H9 (cell line): ENCODE data around the gene OGA. TPM values are rescaled to one million over a fixed set of nuclear protein-coding genes. Genes with fewer than 3 reads are reported as not detected.
"Not testable (repeated sequence)": the region's sequence is repeated elsewhere in the genome, so short reads cannot be mapped to it uniquely, and the experiment has no call there.

Source experiments
- DNase-seq: peaks from one replicate; pipeline ENCODE4 v3.0.0-alpha.2; 2017
- H2AFZ ChIP-seq: one replicate; pipeline ENCODE4 v1.6.1; 2013; ENCODE audit warnings: mild to moderate bottlenecking, low read length, control low read depth, moderate library complexity
- H2AK5ac ChIP-seq: 2 replicates; pipeline ENCODE4 v1.6.1; 2013; ENCODE audit warnings: low read length, control low read depth, mixed read lengths; ENCODE audit not compliant: insufficient read length
- H2BK120ac ChIP-seq: one replicate; pipeline ENCODE4 v1.6.1; 2013; ENCODE audit warnings: low read depth, mild to moderate bottlenecking, low read length, control low read depth, inconsistent platforms; ENCODE audit not compliant: poor library complexity, severe bottlenecking
- H2BK12ac ChIP-seq: 2 replicates; pipeline ENCODE4 v1.6.1; 2013; ENCODE audit warnings: low read length, control low read depth, mixed read lengths, low read depth; ENCODE audit not compliant: insufficient read length
- H2BK15ac ChIP-seq: 2 replicates; pipeline ENCODE4 v1.6.1; 2013; ENCODE audit warnings: low read depth, low read length, control low read depth
- H2BK20ac ChIP-seq: one replicate; pipeline ENCODE4 v1.6.1; 2013; ENCODE audit warnings: low read depth, mild to moderate bottlenecking, low read length, control low read depth, inconsistent platforms; ENCODE audit not compliant: poor library complexity, severe bottlenecking
- H2BK5ac ChIP-seq: 2 replicates; pipeline ENCODE4 v1.6.1; 2013; ENCODE audit warnings: low read length, control low read depth, mixed read lengths; ENCODE audit not compliant: insufficient read length
- H3K14ac ChIP-seq: 2 replicates; pipeline ENCODE4 v1.6.1; 2013; ENCODE audit warnings: low read length, control low read depth; ENCODE audit not compliant: insufficient read depth
- H3K18ac ChIP-seq: 2 replicates; pipeline ENCODE4 v1.6.1; 2013; ENCODE audit warnings: low read depth, mild to moderate bottlenecking, mixed read lengths, low read length, control low read depth; ENCODE audit not compliant: insufficient read length
- H3K23ac ChIP-seq: 2 replicates; pipeline ENCODE4 v1.6.1; 2013; ENCODE audit warnings: low read length, control low read depth, mixed read lengths, low read depth; ENCODE audit not compliant: insufficient read length
- H3K23me2 ChIP-seq: 2 replicates; pipeline ENCODE4 v1.6.1; 2013; ENCODE audit warnings: low read depth, mild to moderate bottlenecking, mixed read lengths, low read length, control low read depth; ENCODE audit not compliant: insufficient read length, poor library complexity, severe bottlenecking
- H3K27ac ChIP-seq: 2 replicates; pipeline ENCODE4 v1.5.1; 2013; ENCODE audit warnings: low read length, control low read depth, mixed read lengths, low read depth; ENCODE audit not compliant: insufficient read length
- H3K27me3 ChIP-seq: 2 replicates; pipeline ENCODE4 v1.6.1; 2013; ENCODE audit warnings: low read length, control low read depth, inconsistent platforms; ENCODE audit not compliant: insufficient read depth
- H3K4ac ChIP-seq: 2 replicates; pipeline ENCODE4 v1.6.1; 2013; ENCODE audit warnings: low read depth, mild to moderate bottlenecking, control low read depth, inconsistent platforms, low read length, moderate library complexity
- H3K4me1 ChIP-seq: 2 replicates; pipeline ENCODE4 v1.6.1; 2013; ENCODE audit warnings: low read length, control low read depth, inconsistent platforms; ENCODE audit not compliant: insufficient read depth
- H3K4me2 ChIP-seq: 2 replicates; pipeline ENCODE4 v1.6.1; 2013; ENCODE audit warnings: low read length, control low read depth, mixed read lengths; ENCODE audit not compliant: insufficient read length, insufficient read depth
- H3K56ac ChIP-seq: 2 replicates; pipeline ENCODE4 v1.6.1; 2013; ENCODE audit warnings: low read depth, mild to moderate bottlenecking, mixed read lengths, low read length, control low read depth; ENCODE audit not compliant: insufficient read length
- H3K79me1 ChIP-seq: 2 replicates; pipeline ENCODE4 v1.6.1; 2013; ENCODE audit warnings: low read depth, mild to moderate bottlenecking, moderate library complexity, low read length, control low read depth, inconsistent platforms; ENCODE audit not compliant: insufficient read depth, poor library complexity, severe bottlenecking
- H3K79me2 ChIP-seq: 2 replicates; pipeline ENCODE4 v1.6.1; 2013; ENCODE audit warnings: low read length, control low read depth, inconsistent platforms; ENCODE audit not compliant: insufficient read depth
- H3K9ac ChIP-seq: 2 replicates; pipeline ENCODE4 v1.6.1; 2013; ENCODE audit warnings: low read length, control low read depth, mixed read lengths; ENCODE audit not compliant: insufficient read length; ENCODE audit errors: extremely low read depth
- H3K9me3 ChIP-seq: one replicate; pipeline ENCODE4 v1.6.1; 2013; ENCODE audit warnings: low read depth, low read length, inconsistent platforms; ENCODE audit not compliant: control insufficient read depth
- H3T11ph ChIP-seq: one replicate; pipeline ENCODE4 v1.6.1; 2013; ENCODE audit warnings: mild to moderate bottlenecking, low read length, control low read depth, inconsistent platforms
- H4K20me1 ChIP-seq: one replicate; pipeline ENCODE4 v1.6.1; 2013; ENCODE audit not compliant: control insufficient read depth, insufficient read length, insufficient read depth
- H4K5ac ChIP-seq: 2 replicates; pipeline ENCODE4 v1.6.1; 2013; ENCODE audit warnings: low read depth, mild to moderate bottlenecking, mixed read lengths, low read length, control low read depth; ENCODE audit not compliant: insufficient read length
- H4K8ac ChIP-seq: replicated peaks from 2 replicates; pipeline ENCODE4 v1.6.1; 2013; ENCODE audit warnings: low read length, control low read depth, mixed read lengths, low read depth; ENCODE audit not compliant: insufficient read length
- H4K91ac ChIP-seq: 2 replicates; pipeline ENCODE4 v1.6.1; 2013; ENCODE audit warnings: low read depth, mild to moderate bottlenecking, moderate library complexity, mixed read lengths, low read length, control low read depth; ENCODE audit not compliant: insufficient read length
- H3K27ac Mint-ChIP-seq, 3 experiments: 2 replicates in 2 of 3; 3 replicates in 1 of 3; pipeline ENCODE4 v1.8.0; 2020 to 2021; ENCODE audit warnings: mixed read lengths in 3 of 3, mild to moderate bottlenecking in 1 of 3, moderate library complexity in 1 of 3
- H3K27me3 Mint-ChIP-seq: 2 replicates; pipeline ENCODE4 v1.8.0; 2021; ENCODE audit warnings: low read depth, mild to moderate bottlenecking, moderate library complexity, mixed read lengths
- H3K36me3 Mint-ChIP-seq, 3 experiments: 2 replicates in 2 of 3; 3 replicates in 1 of 3; pipeline ENCODE4 v1.8.0; 2020 to 2021; ENCODE audit warnings: low read depth in 3 of 3, mixed read lengths in 3 of 3; ENCODE audit not compliant: insufficient read depth in 1 of 3
- H3K4me1 Mint-ChIP-seq, 2 experiments: 2 replicates each; pipeline ENCODE4 v1.8.0; 2020; ENCODE audit warnings: mixed read lengths in 2 of 2
- H3K4me3 Mint-ChIP-seq, 2 experiments: 2 replicates in 1 of 2; 3 replicates in 1 of 2; pipeline ENCODE4 v1.8.0; 2020 to 2021; ENCODE audit warnings: mild to moderate bottlenecking in 2 of 2, mixed read lengths in 2 of 2, moderate library complexity in 1 of 2
- H3K9me3 Mint-ChIP-seq, 2 experiments: 2 replicates in 1 of 2; 3 replicates in 1 of 2; pipeline ENCODE4 v1.8.0; 2020; ENCODE audit warnings: mild to moderate bottlenecking in 2 of 2, mixed read lengths in 2 of 2, moderate library complexity in 1 of 2
- WGBS: extraction: QIAGEN DNeasy Blood & Tissue Kit; methylation state at CpG from one replicate; pipeline ENCODE4 v1.1.7; 2013; ENCODE audit warnings: missing lambda C conversion rate, low lambda C conversion rate, mixed read lengths; ENCODE audit not compliant: insufficient read length; ENCODE audit errors: extremely low coverage; 5-methylcytosine and 5-hydroxymethylcytosine counted together
- total RNA-seq: library from RNA; stranded (reverse); gene quantifications from 2 replicates; pipeline ENCODE4 v1.2.1, GENCODE V29; 2021
- TF ChIP-seq, protein P1 (sequence below): fragments of 200-600 bp; sonication (generic); conservative IDR thresholded peaks from 3 replicates; pipeline ENCODE4 v1.8.0; 2021; ENCODE audit warnings: antibody characterized with exemption, mild to moderate bottlenecking

Gene OGA
- total RNA-seq, 1 experiment from 2014 or later, result 125 TPM

DNA sequence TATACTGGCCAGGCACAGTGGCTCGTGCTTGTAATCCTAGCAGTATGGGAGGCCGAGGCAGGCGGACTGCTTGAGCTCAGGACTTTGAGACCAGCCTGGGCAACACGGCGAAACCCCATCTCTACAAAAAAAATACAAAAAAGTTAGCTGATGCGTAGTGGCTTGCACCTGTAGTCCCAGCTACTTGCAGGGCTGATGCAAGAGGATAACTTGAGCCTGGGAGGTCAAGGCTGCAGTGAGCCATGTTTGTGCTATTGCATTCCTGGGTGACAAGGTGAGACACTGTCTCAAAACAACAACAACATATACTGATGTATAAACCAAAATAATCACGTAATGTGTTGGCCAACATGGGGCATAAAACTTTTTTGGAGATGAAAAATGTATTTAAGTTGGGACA lies 28.6 kb downstream of the OGA start:
- no peaks in the 10 kb centered on the region for H3K9me3 Mint-ChIP-seq
- no peak overlapping the region for H2AK5ac ChIP-seq
- H3K23ac ChIP-seq, result no peak overlapping the region
- H3K9me3 ChIP-seq, result no peaks in the 10 kb centered on the region
- H3K4me1 Mint-ChIP-seq, result no peaks in the 10 kb centered on the region; a peak in 1 of 4 replicates
- no peak overlapping the region for H2BK15ac ChIP-seq
- H3K9ac ChIP-seq, result no peak overlapping the region
- WGBS, result no CpG with 5 or more reads among the region's 7 CpGs
- H3K27me3 Mint-ChIP-seq, result no peaks in the 10 kb centered on the region
- H3K4ac ChIP-seq, result no peak overlapping the region
- H4K8ac ChIP-seq, result no peak overlapping the region
- no peaks in the 10 kb centered on the region for H3K4me1 ChIP-seq
- no peak overlapping the region for H2BK120ac ChIP-seq
- H4K5ac ChIP-seq, result no peak overlapping the region
- H3K23me2 ChIP-seq, result no peaks in the 10 kb centered on the region
- no peaks in the 10 kb centered on the region for H3K79me1 ChIP-seq
- H3K79me2 ChIP-seq, result no peaks in the 10 kb centered on the region
- no peak overlapping the region for H2BK20ac ChIP-seq
- H4K20me1 ChIP-seq, result no peaks in the 10 kb centered on the region
- TF ChIP-seq, protein P1, sequence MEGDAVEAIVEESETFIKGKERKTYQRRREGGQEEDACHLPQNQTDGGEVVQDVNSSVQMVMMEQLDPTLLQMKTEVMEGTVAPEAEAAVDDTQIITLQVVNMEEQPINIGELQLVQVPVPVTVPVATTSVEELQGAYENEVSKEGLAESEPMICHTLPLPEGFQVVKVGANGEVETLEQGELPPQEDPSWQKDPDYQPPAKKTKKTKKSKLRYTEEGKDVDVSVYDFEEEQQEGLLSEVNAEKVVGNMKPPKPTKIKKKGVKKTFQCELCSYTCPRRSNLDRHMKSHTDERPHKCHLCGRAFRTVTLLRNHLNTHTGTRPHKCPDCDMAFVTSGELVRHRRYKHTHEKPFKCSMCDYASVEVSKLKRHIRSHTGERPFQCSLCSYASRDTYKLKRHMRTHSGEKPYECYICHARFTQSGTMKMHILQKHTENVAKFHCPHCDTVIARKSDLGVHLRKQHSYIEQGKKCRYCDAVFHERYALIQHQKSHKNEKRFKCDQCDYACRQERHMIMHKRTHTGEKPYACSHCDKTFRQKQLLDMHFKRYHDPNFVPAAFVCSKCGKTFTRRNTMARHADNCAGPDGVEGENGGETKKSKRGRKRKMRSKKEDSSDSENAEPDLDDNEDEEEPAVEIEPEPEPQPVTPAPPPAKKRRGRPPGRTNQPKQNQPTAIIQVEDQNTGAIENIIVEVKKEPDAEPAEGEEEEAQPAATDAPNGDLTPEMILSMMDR, result no peak
- H3K14ac ChIP-seq, result no peak overlapping the region
- H2BK5ac ChIP-seq, result no peak overlapping the region
- H3K18ac ChIP-seq, result no peak overlapping the region
- DNase-seq, result no peak
- H4K91ac ChIP-seq, result no peak overlapping the region
- H3K56ac ChIP-seq, result no peak overlapping the region
- peaks cover 42 to 85% (median 67%) of the 10 kb centered on the region in 3 experiments for H3K36me3 Mint-ChIP-seq
- no peak overlapping the region for H2BK12ac ChIP-seq
- no peak overlapping the region for H3K27ac Mint-ChIP-seq
- H3K4me2 ChIP-seq, result no peak overlapping the region
- no peak overlapping the region for H3K4me3 Mint-ChIP-seq
- H3K27me3 ChIP-seq, result no peaks in the 10 kb centered on the region
- H3T11ph ChIP-seq, result no peak overlapping the region
- H3K27ac ChIP-seq, result no peak overlapping the region
- no peak overlapping the region for H2AFZ ChIP-seq

DNA sequence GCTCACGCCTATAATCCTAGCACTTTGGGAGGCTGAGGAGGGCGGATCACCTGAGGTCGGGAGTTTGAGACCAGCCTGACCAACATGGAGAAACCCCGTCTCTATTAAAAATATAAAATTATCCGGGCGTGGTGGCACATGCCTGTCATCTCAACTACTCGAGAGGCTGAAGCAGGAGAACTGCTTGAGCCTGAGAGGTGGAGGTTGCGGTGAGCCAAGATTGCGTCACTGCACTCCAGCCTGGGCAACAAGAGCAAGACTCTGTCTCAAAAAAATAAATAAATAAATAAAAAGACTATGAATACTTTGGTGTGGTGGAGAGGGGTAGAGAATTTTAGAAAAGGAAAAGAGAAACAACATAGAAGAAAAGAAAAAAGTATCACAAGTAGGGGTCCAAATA lies 29.0 kb downstream of the OGA start:
- not testable (repeated sequence) for H3K27ac ChIP-seq, H3K4me3 Mint-ChIP-seq, H4K91ac ChIP-seq, H3K4me2 ChIP-seq, H3K9ac ChIP-seq, H3K27ac Mint-ChIP-seq, H3K23ac ChIP-seq, H3K4ac ChIP-seq, H3K79me2 ChIP-seq, DNase-seq, H2BK5ac ChIP-seq, H3K4me1 Mint-ChIP-seq, H3K9me3 ChIP-seq, H3K4me1 ChIP-seq, H3K14ac ChIP-seq, H2BK120ac ChIP-seq, H2AFZ ChIP-seq, H4K5ac ChIP-seq, H3K79me1 ChIP-seq, H2BK20ac ChIP-seq, H2BK12ac ChIP-seq, H3K9me3 Mint-ChIP-seq, H3K27me3 ChIP-seq, H3K23me2 ChIP-seq, H4K20me1 ChIP-seq, H4K8ac ChIP-seq, H3K27me3 Mint-ChIP-seq, H3K56ac ChIP-seq, H3K18ac ChIP-seq, H2AK5ac ChIP-seq, H3T11ph ChIP-seq, H2BK15ac ChIP-seq
- H3K36me3 Mint-ChIP-seq, result peaks cover 38 to 83% (median 62%) of the 10 kb centered on the region in 3 experiments
- WGBS, result no CpG with 5 or more reads among the region's 9 CpGs
